ENCODE data around the gene ETNK2.
"Not testable (repeated sequence)": the region's sequence is repeated elsewhere in the genome, so short reads cannot be mapped to it uniquely, and the experiment has no call there.

ETNK2 gene

DNA sequence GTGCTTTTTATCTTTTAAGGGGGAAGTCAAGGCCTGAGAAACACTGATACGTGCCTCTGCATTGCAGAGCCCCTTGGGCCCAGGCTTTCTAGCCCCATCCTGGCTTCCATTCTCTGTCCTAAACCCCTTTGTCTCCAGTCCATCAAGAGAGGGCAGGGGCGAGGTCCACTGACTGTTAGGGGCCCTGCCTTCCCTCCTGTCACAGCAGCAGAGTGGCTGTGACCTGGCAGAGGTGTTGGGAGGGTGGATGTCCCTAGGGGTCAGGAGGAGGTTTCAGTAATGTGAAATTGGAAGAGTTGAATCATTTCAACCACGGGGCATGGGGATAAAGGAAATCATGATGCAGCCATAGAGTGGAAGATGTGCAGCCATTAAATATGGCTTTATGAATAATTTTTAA is 54.9 kb downstream of the ETNK2 start:
- DNase-seq = no peak

- DNase-seq = no peak
These were observed 56.8 kb downstream of the ETNK2 start for GRCh38 chr1:204094856-204095634.

DNA sequence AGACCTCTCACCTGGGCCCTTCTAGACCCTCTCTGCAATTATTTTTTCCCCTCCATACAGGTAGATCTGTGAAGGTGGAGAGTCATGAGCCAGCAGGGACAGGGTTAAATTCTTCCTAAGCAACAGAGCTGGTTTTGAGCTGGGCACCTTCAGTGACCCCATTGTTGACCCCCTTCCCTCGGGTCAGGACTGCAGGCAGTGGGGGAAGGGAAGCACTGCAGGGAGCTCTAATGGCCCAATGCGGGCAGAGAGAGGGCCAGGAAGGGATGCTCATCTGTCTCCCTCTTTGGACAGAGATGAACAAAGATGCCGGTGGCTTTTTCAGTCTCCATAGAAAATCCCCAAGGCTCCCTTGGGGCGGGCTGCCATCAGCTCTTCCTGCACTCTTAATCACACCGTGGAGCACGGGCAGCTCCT is 57.5 kb downstream of the ETNK2 start:
- DNase-seq = no peak

GRCh38 chr1:204093781-204094180 is 58.1 kb downstream of the ETNK2 start:
- no peak for DNase-seq

- DNase-seq = no peak
These were observed 58.5 kb downstream of the ETNK2 start for GRCh38 chr1:204093421-204093717.

- no peak for DNase-seq
These were observed 59.0 kb downstream of the ETNK2 start for GRCh38 chr1:204092632-204093420.

DNA sequence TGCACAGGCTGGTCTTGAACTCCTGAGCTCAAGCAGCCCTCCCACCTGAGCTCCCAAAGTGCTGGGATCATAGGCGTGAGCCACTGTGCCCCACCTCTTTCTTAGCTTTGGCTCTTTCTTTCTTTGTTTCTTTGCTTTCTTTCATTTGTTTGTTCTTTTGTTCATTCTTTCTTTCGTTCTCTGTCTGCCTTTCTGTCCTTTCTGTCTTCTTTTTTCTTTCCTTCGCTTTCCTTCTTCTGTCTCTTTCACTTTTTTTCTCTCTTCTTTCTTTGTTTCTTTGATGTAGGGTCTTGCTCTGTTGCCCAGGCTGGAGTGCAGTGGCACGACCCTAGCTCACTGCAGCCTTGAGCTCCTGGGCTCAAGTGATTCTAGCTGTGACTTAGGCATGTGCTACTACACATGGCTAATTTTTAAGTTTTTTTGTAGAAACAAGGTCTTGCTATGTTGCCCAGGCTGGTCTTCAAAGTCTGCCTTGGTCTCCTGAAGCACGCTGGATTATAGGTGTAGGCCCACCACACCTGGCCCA is 60.0 kb downstream of the ETNK2 start:
- DNase-seq = no peak

GRCh38 chr1:204091066-204091465 is 60.8 kb downstream of the ETNK2 start:
- DNase-seq = no peak

- not testable (repeated sequence) for DNase-seq
These were observed 61.7 kb downstream of the ETNK2 start for GRCh38 chr1:204090132-204090531.

DNA sequence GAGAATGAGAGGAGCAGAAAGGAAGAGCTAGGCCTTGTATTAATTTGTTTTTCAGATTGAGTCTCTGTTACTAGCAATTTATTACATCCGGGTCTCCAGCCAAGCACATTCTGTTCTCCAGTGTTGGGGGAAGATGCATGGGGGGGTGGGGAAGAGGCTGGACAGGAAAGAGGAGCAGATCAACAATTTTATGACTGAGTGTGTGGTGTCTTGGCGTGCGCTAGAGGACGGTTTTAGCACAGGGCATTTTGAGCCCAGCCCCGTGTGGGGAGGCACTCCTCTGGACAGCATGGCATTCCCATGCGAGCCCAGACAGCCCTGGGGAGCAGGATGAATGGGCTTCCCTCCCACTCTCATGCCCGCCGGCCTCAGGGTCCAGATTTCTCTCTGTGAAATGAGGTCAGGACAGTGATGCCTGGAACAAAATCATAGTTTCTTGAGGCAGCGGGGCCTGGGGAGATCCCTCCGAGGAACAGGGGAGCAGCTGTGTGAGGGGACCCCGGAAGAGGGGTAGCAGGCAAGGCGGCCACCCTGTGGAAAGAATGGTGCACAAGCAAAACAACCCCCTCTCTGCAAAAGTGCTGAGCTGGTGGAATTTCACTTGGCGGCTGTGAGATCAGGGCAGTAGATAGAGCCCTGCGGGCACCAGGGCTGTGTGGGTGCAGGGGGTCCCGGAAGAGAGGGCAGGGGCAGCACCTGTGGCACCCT is 62.6 kb downstream of the ETNK2 start:
- no peak for DNase-seq

- DNase-seq = no peak
These were observed 63.2 kb downstream of the ETNK2 start for GRCh38 chr1:204088596-204088995.

DNA sequence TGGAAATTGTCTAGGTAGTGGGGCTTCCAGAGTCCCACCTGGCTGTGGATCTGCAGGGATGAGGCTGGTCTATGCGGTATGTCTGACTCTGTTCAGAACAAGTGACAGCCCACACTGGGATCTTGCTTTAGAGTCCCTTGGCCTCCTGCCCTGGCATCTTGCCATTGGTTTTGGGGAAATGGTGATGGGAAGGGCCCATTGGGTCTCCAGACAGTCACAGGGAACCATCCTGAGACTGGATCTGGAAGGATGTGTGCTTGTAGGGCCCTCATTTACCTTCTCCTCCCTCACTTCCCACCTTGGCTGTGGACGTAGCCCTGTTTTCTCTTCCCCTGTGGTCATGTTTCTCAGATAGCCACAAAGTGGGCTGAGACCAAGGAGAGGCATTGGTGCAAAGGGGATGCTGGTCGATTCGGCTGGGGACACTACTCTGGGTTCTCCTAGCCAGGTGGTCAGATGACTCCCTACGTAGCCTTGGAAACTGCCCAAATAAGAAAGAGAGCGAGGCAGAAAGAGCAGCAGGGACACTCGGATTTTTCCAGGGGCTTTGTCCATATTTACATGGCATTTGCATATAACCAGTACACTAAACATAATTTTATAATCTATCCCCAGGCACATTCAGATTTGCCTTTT is 63.8 kb downstream of the ETNK2 start:
- DNase-seq = no peak

GRCh38 chr1:204087181-204087892 is 64.5 kb downstream of the ETNK2 start:
- no peak for DNase-seq

DNA sequence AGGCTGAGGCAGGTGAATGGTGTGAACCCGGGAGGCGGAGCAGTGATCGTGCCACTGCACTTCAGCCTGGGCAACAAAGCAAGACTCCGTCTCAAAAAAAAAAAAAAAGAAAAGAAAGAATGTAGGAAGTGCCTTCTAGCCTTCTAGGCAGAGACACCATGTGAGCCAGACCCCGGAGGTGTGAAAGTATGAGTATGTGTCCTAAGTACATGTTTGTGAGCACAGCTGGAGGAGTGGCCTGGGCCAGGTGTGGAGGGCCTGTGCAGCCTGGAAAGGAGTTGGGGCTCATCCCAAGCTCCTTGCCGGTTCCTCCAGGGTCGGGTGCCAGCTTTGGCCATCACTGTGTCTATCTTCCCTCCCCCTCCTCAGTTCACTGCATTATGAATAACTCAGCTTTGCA is 66.0 kb downstream of the ETNK2 start:
- DNase-seq = no peak

- no peak for DNase-seq
These were observed 67.5 kb downstream of the ETNK2 start for GRCh38 chr1:204084247-204084772.

- no peak for DNase-seq
These were observed 68.4 kb downstream of the ETNK2 start for GRCh38 chr1:204083491-204083890.

- no peak for DNase-seq
These were observed 69.9 kb downstream of the ETNK2 start for GRCh38 chr1:204081791-204082513.

GRCh38 chr1:204081164-204081790 is 70.6 kb downstream of the ETNK2 start:
- no peak for DNase-seq
